HepG2 (cell line): ENCODE measurements around the gene SLC25A33. TPM values are rescaled to one million over a fixed set of nuclear protein-coding genes. Genes with fewer than 3 reads are reported as not detected.
A peak's percentile ranks its signal among the peaks of the same experiment; 100 is the strongest.

ENCODE experiments used
- DR1 ChIP-seq: sonication (generic); formaldehyde crosslinking; IDR thresholded peaks from 2 replicates; pipeline ENCODE4 v1.8.0; 2021; ENCODE audit warnings: mild to moderate bottlenecking, missing genetic modification reagents, inconsistent platforms
- KLF6 ChIP-seq: IDR thresholded peaks from 2 replicates; pipeline ENCODE4 v1.8.0; 2016; ENCODE audit warnings: missing biosample characterization, missing genetic modification reagents
- MAFG ChIP-seq: sonication (generic); formaldehyde crosslinking; IDR thresholded peaks from 2 replicates; pipeline ENCODE4 v1.5.1; 2020; ENCODE audit warnings: mild to moderate bottlenecking, missing genetic modification reagents
- NFYC ChIP-seq: IDR thresholded peaks from 2 replicates; pipeline ENCODE4 v1.6.1; 2016; ENCODE audit warnings: missing genetic modification reagents, missing compliant biosample characterization
- POLR2G ChIP-seq: fragments of 200-400 bp; formaldehyde crosslinking; IDR thresholded peaks from 2 replicates; pipeline ENCODE4 v1.6.1; 2018; ENCODE audit warnings: mild to moderate bottlenecking, low read depth, low read length, moderate library complexity
- RAD21 ChIP-seq: fragments of 450-650 bp; formaldehyde crosslinking; IDR thresholded peaks from 2 replicates; pipeline ENCODE4 v1.5.0; 2020; ENCODE audit warnings: mild to moderate bottlenecking
- RFX5 ChIP-seq: IDR thresholded peaks from 2 replicates; pipeline ENCODE4 v1.6.1; 2011; ENCODE audit warnings: low read depth, low read length, improper control_type of control experiment
- SAFB2 ChIP-seq: sonication (generic); formaldehyde crosslinking; IDR thresholded peaks from 2 replicates; pipeline ENCODE4 v1.5.1; 2020; ENCODE audit warnings: missing genetic modification reagents, low read depth, mild to moderate bottlenecking, borderline replicate concordance
- ZFYVE20 ChIP-seq: sonication (generic); formaldehyde crosslinking; IDR thresholded peaks from 2 replicates; pipeline ENCODE4 v1.8.0; 2023; ENCODE audit warnings: low read depth, mild to moderate bottlenecking, moderate library complexity, missing genetic modification reagents, borderline replicate concordance
- ZNF205 ChIP-seq: IDR thresholded peaks from 2 replicates; pipeline ENCODE4 v1.6.1; 2018; ENCODE audit warnings: missing biosample characterization, missing genetic modification reagents
- ZNF329 ChIP-seq: sonication (generic); formaldehyde crosslinking; IDR thresholded peaks from 2 replicates; pipeline ENCODE4 v1.9.0; 2021; ENCODE audit warnings: low read depth, mild to moderate bottlenecking, missing genetic modification reagents
- ZNF451 ChIP-seq: sonication (generic); formaldehyde crosslinking; IDR thresholded peaks from 2 replicates; pipeline ENCODE4 v1.5.0; 2020; ENCODE audit warnings: mild to moderate bottlenecking, missing genetic modification reagents
- ZNF616 ChIP-seq: sonication (generic); formaldehyde crosslinking; IDR thresholded peaks from 2 replicates; pipeline ENCODE4 v1.5.0; 2020; ENCODE audit warnings: low read depth, mild to moderate bottlenecking, missing genetic modification reagents
- ZNF678 ChIP-seq: sonication (generic); formaldehyde crosslinking; IDR thresholded peaks from 2 replicates; pipeline ENCODE4 v1.4.0; 2020; ENCODE audit warnings: mild to moderate bottlenecking, missing genetic modification reagents
- ZNF790 ChIP-seq: sonication (generic); formaldehyde crosslinking; IDR thresholded peaks from 2 replicates; pipeline ENCODE4 v1.8.0; 2022; ENCODE audit warnings: missing genetic modification reagents, mild to moderate bottlenecking, borderline replicate concordance
- polyA plus RNA-seq, 8 experiments: library from polyadenylated mRNA; depleted of rRNA in 3 of 8; stranded (reverse) in 7 of 8; unstranded in 1 of 8; fragments of >200 nt; fragmentation: Illumina TruSeq in 4 of 8; extraction: Trizol in 4 of 8; gene quantifications; 2 replicates each; pipeline versions ENCODE4 v1.2.1 to v1.2.3, GENCODE V29; 2011 to 2016; ENCODE audit warnings: low read depth in 4 of 8, missing spikeins in 1 of 8, mixed read lengths in 1 of 8; ENCODE audit not compliant: insufficient read depth in 1 of 8
- total RNA-seq, 5 experiments: library from RNA; depleted of rRNA; stranded (reverse); fragments of >200 nt; fragmentation: Illumina TruSeq; extraction: Trizol; gene quantifications; 2 replicates each; pipeline ENCODE4 v1.2.3, GENCODE V29; 2016; ENCODE audit warnings: low read depth in 1 of 5
- TF ChIP-seq, protein P1 (sequence below): sonication (generic); formaldehyde crosslinking; IDR thresholded peaks from 2 replicates; pipeline ENCODE4 v1.5.0; 2020; ENCODE audit warnings: mild to moderate bottlenecking, missing genetic modification reagents, borderline replicate concordance
- TF ChIP-seq, protein P2 (sequence below): IDR thresholded peaks from 2 replicates; pipeline ENCODE4 v1.6.1; 2016
- TF ChIP-seq, protein P3 (sequence below): sonication (generic); formaldehyde crosslinking; IDR thresholded peaks from 2 replicates; pipeline ENCODE4 v1.4.0; 2020; ENCODE audit warnings: missing genetic modification reagents
- TF ChIP-seq, protein P4 (sequence below): sonication (generic); formaldehyde crosslinking; IDR thresholded peaks from 2 replicates; pipeline ENCODE4 v1.5.0; 2020; ENCODE audit warnings: mild to moderate bottlenecking, missing genetic modification reagents, moderate library complexity

The SLC25A33 gene
- total and polyA plus RNA-seq, 2 of the 13 experiments (the other 11 are each of a cell fraction or from before 2014, with no cell fraction given), result 15.4 to 50.3 TPM

DNA sequence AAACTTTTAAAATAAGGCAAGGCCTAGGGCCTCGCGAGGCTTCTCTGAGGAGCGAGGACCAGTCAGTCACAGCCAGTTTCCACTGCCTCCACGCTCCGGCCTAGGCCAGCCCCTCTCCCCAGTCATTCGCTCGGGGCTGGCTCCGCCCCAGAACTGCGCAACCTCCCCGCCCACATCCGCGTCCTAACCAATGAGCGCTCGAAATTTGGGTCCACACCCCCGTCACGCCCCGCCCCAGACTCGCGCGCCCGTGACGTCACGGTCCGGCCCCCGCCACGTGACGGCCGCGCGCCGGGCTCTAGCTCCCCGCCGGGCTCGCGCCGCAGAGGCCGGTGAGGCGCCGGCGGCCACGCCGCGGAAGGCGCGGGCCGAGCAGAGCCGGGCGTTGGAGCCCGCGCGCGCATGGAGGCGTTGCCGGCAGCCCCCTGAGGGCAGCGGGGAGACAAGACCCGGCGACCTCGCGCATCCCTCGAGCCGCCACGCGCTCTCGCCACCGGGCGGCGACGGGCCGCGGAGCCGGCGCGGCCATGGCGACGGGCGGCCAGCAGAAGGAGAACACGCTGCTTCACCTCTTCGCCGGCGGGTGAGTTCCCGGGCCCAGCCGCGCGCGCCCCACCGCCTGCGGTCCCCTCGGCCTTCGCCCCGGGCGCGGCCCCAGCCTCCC, at the start of gene SLC25A33 (continued):
- TF ChIP-seq, protein P1, sequence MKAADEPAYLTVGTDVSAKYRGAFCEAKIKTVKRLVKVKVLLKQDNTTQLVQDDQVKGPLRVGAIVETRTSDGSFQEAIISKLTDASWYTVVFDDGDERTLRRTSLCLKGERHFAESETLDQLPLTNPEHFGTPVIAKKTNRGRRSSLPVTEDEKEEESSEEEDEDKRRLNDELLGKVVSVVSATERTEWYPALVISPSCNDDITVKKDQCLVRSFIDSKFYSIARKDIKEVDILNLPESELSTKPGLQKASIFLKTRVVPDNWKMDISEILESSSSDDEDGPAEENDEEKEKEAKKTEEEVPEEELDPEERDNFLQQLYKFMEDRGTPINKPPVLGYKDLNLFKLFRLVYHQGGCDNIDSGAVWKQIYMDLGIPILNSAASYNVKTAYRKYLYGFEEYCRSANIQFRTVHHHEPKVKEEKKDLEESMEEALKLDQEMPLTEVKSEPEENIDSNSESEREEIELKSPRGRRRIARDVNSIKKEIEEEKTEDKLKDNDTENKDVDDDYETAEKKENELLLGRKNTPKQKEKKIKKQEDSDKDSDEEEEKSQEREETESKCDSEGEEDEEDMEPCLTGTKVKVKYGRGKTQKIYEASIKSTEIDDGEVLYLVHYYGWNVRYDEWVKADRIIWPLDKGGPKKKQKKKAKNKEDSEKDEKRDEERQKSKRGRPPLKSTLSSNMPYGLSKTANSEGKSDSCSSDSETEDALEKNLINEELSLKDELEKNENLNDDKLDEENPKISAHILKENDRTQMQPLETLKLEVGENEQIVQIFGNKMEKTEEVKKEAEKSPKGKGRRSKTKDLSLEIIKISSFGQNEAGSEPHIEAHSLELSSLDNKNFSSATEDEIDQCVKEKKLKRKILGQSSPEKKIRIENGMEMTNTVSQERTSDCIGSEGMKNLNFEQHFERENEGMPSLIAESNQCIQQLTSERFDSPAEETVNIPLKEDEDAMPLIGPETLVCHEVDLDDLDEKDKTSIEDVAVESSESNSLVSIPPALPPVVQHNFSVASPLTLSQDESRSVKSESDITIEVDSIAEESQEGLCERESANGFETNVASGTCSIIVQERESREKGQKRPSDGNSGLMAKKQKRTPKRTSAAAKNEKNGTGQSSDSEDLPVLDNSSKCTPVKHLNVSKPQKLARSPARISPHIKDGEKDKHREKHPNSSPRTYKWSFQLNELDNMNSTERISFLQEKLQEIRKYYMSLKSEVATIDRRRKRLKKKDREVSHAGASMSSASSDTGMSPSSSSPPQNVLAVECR (CRISPR knock-in tag), result peak; percentile 72
- TF ChIP-seq ZFYVE20 (CRISPR knock-in tag), result peak; percentile 62; the same call in 1 of the 2 replicates
- TF ChIP-seq, protein P2, sequence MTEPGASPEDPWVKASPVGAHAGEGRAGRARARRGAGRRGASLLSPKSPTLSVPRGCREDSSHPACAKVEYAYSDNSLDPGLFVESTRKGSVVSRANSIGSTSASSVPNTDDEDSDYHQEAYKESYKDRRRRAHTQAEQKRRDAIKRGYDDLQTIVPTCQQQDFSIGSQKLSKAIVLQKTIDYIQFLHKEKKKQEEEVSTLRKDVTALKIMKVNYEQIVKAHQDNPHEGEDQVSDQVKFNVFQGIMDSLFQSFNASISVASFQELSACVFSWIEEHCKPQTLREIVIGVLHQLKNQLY (CRISPR knock-in tag), result 0 out of 2 replicates have a peak, but pooled peaks have one; percentile 24
- peak; percentile 72; the same call in 1 of the 2 replicates for TF ChIP-seq POLR2G
- peak; percentile 40; the same call in 1 of the 2 replicates for TF ChIP-seq ZNF205 (CRISPR knock-in tag)
- peak; percentile 64; the same call in 1 of the 2 replicates for TF ChIP-seq DR1 (CRISPR knock-in tag)
- peak; percentile 53; the same call in 1 of the 2 replicates for TF ChIP-seq ZNF451 (CRISPR knock-in tag)
- no peak for TF ChIP-seq ZNF678
- TF ChIP-seq RAD21 (CRISPR knock-in tag), result peak; percentile 47; the same call in 1 of the 2 replicates
- no peak; the same call in 1 of the 2 replicates for TF ChIP-seq ZNF616 (CRISPR knock-in tag)
- peak; percentile 72 for TF ChIP-seq RFX5
- TF ChIP-seq ZNF790 (CRISPR knock-in tag), result peak; percentile 19; the same call in 1 of the 2 replicates
- TF ChIP-seq, protein P3, sequence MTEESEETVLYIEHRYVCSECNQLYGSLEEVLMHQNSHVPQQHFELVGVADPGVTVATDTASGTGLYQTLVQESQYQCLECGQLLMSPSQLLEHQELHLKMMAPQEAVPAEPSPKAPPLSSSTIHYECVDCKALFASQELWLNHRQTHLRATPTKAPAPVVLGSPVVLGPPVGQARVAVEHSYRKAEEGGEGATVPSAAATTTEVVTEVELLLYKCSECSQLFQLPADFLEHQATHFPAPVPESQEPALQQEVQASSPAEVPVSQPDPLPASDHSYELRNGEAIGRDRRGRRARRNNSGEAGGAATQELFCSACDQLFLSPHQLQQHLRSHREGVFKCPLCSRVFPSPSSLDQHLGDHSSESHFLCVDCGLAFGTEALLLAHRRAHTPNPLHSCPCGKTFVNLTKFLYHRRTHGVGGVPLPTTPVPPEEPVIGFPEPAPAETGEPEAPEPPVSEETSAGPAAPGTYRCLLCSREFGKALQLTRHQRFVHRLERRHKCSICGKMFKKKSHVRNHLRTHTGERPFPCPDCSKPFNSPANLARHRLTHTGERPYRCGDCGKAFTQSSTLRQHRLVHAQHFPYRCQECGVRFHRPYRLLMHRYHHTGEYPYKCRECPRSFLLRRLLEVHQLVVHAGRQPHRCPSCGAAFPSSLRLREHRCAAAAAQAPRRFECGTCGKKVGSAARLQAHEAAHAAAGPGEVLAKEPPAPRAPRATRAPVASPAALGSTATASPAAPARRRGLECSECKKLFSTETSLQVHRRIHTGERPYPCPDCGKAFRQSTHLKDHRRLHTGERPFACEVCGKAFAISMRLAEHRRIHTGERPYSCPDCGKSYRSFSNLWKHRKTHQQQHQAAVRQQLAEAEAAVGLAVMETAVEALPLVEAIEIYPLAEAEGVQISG (CRISPR knock-in tag), result peak; percentile 68
- no peak for TF ChIP-seq MAFG (CRISPR knock-in tag)
- TF ChIP-seq, protein P4, sequence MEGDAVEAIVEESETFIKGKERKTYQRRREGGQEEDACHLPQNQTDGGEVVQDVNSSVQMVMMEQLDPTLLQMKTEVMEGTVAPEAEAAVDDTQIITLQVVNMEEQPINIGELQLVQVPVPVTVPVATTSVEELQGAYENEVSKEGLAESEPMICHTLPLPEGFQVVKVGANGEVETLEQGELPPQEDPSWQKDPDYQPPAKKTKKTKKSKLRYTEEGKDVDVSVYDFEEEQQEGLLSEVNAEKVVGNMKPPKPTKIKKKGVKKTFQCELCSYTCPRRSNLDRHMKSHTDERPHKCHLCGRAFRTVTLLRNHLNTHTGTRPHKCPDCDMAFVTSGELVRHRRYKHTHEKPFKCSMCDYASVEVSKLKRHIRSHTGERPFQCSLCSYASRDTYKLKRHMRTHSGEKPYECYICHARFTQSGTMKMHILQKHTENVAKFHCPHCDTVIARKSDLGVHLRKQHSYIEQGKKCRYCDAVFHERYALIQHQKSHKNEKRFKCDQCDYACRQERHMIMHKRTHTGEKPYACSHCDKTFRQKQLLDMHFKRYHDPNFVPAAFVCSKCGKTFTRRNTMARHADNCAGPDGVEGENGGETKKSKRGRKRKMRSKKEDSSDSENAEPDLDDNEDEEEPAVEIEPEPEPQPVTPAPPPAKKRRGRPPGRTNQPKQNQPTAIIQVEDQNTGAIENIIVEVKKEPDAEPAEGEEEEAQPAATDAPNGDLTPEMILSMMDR, result peak; percentile 8; the same call in 1 of the 2 replicates
- 0 out of 2 replicates have a peak, but pooled peaks have one; percentile 22 for TF ChIP-seq ZNF329
- TF ChIP-seq KLF6 (CRISPR knock-in tag), result 0 out of 2 replicates have a peak, but pooled peaks have one; percentile 17
- TF ChIP-seq SAFB2 (CRISPR knock-in tag), result peak; percentile 67; the same call in 1 of the 2 replicates
- TF ChIP-seq NFYC, result peak; percentile 86
